ENCODE measurements around the gene SUN5. TPM values are rescaled to one million over a fixed set of nuclear protein-coding genes. Genes with fewer than 3 reads are reported as not detected.

The SUN5 gene
- total and polyA plus RNA-seq, 2 donors (not counting 3 experiments of a cell fraction or from before 2014, with no cell fraction given) = not detected

DNA sequence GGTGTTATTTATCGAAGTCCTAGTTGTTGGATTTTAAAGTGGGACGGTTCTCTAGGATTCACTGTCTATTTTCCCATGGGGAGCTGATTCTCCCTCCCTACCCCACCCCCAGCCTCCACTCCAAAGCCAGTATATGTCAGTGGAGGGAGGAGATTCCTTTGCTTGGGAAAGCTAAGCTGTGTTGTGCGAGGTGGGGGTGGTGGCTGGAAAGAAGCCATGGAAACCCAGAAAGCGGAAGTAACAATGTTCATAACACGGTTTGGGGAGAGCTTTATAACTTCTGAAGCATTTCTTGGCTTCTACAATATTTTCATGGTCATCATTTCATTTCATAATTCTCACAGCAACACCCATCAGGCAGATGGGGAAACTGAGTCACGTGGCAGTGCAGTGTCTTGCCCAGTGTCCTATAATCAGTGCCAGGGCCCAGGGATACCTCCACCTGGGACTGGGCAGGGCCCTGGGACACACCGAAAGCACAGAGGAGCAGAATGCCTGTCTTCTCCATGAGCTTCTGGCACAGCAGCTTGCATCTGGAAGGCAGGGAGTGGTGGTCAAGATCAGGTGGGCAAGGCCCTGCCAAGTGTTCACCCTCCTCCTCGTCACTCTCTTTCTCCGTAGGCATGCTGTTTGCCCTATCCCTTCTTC, 4.5 kb downstream of the SUN5 start:
- Histone ChIP-seq H3K9me3 (replicated peaks; ENCODE audit: control insufficient read depth, insufficient read depth, low read length) (no peaks in the 10 kb centered on the region), H4K20me1 (replicated peaks; ENCODE audit: control insufficient read depth, extremely low read depth, insufficient read depth, low read length) (no peaks in the 10 kb centered on the region), H3K27me3 (ENCODE audit: control insufficient read depth in 2 of 2, insufficient read depth in 2 of 2, low read length in 2 of 2) (no peaks in the 10 kb centered on the region), H3K27ac (ENCODE audit: insufficient read depth, low read depth, low read length) (no peak overlapping the region), H2AFZ (ENCODE audit: low read depth, low read length) (no peak overlapping the region), H3K4me3 (replicated peaks in 1 of 3; ENCODE audit: insufficient read depth in 1 of 3, low read depth in 1 of 3, low read length in 3 of 3) (no peak overlapping the region), H3K9me1 (replicated peaks; ENCODE audit: control insufficient read depth, extremely low read depth, insufficient read depth, low read length) (no peaks in the 10 kb centered on the region), H3K4me2 (ENCODE audit: insufficient read depth, low read length) (no peak overlapping the region), H3K4me1 (ENCODE audit: control insufficient read depth, extremely low read depth, insufficient read depth, low read length) (no peaks in the 10 kb centered on the region), H3K36me3 (ENCODE audit: control insufficient read depth in 2 of 2, extremely low read depth in 1 of 2, insufficient read depth in 2 of 2, low read length in 2 of 2) (no peaks in the 10 kb centered on the region), H3K9ac (replicated peaks; ENCODE audit: extremely low read depth, insufficient read depth, low read length) (no peak overlapping the region), H3K79me2 (ENCODE audit: control insufficient read depth, insufficient read depth, low read length) (no peaks in the 10 kb centered on the region)
- no TSS peak for BruUV-seq (replicated peaks)
- ChIA-PET POLR2A (no interaction called here), CTCF (no interaction called here)
- DNase-seq (ENCODE audit: low read depth, low spot score) = no peak
- TF ChIP-seq MYC (IDR thresholded peaks at IDR 0.05; ENCODE audit: low read depth, low read length) (no peak), EZH2 (IDR thresholded peaks at IDR 0.05; ENCODE audit: borderline replicate concordance, low read depth, low read length, severe bottlenecking) (no peak), POLR2AphosphoS5 (IDR thresholded peaks at IDR 0.05; ENCODE audit: insufficient read depth, low read depth, low read length) (no peak), JUN (IDR thresholded peaks at IDR 0.05; ENCODE audit: borderline replicate concordance, insufficient read depth, insufficient read length, low read depth) (no peak), GATA2 (IDR thresholded peaks at IDR 0.05; ENCODE audit: insufficient read depth, insufficient read length, low read depth, low read length) (no peak), POLR2A (IDR thresholded peaks at IDR 0.05; ENCODE audit: low read depth, low read length) (no peak), FOS (IDR thresholded peaks at IDR 0.05; ENCODE audit: borderline replicate concordance, insufficient read depth, low read length) (no peak)
- TF ChIP-seq, protein P1, sequence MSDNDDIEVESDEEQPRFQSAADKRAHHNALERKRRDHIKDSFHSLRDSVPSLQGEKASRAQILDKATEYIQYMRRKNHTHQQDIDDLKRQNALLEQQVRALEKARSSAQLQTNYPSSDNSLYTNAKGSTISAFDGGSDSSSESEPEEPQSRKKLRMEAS (IDR thresholded peaks at IDR 0.05; ENCODE audit: insufficient read depth, insufficient read length) = no peak
- TF ChIP-seq, protein P2, sequence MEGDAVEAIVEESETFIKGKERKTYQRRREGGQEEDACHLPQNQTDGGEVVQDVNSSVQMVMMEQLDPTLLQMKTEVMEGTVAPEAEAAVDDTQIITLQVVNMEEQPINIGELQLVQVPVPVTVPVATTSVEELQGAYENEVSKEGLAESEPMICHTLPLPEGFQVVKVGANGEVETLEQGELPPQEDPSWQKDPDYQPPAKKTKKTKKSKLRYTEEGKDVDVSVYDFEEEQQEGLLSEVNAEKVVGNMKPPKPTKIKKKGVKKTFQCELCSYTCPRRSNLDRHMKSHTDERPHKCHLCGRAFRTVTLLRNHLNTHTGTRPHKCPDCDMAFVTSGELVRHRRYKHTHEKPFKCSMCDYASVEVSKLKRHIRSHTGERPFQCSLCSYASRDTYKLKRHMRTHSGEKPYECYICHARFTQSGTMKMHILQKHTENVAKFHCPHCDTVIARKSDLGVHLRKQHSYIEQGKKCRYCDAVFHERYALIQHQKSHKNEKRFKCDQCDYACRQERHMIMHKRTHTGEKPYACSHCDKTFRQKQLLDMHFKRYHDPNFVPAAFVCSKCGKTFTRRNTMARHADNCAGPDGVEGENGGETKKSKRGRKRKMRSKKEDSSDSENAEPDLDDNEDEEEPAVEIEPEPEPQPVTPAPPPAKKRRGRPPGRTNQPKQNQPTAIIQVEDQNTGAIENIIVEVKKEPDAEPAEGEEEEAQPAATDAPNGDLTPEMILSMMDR (IDR thresholded peaks at IDR 0.05; ENCODE audit: extremely low read depth in 1 of 2, insufficient read depth in 1 of 2, low read depth in 1 of 2, low read length in 2 of 2) = no peak
- intact Hi-C loops (cut with micrococcal nuclease) (no loop called here), dilution Hi-C loops (cut with MboI; ENCODE audit: extremely low pct_ligation_motif_present, low sequenced_read_pairs) (no loop called here)
- no peak for FAIRE-seq
